ENCODE measurements around the gene ANKLE2. TPM values are rescaled to one million over a fixed set of nuclear protein-coding genes. Genes with fewer than 3 reads are reported as not detected.

ANKLE2 gene
- total and polyA plus RNA-seq, 10 of the 15 experiments (the other 5 are each of a cell fraction or from before 2014, with no cell fraction given): 4.3 to 89.4 (median 53.0) TPM

GRCh38 chr12:132787877-132788276, 26.2 kb upstream of the ANKLE2 start:
- H3K36me3 ChIP-seq (ENCODE audit: control insufficient read depth in 2 of 2, insufficient read depth in 2 of 2, low read length in 1 of 2): peaks cover 25 to 40% of the 10 kb centered on the region in 2 experiments
- in situ Hi-C loops (cut with MboI): no loop called here

More at GRCh38 chr12:132787877-132788276, 26.2 kb upstream of the ANKLE2 start:
- intact Hi-C loops (cut with micrococcal nuclease; ENCODE audit: unreplicated experiment): no loop called here
- SMC1A ChIA-PET (ENCODE audit: uncharacterized antibody, unreplicated experiment): no interaction called here
- CTCF ChIA-PET: no interaction called here
- no TSS peak for BruUV-seq (replicated peaks)
- TF ChIP-seq NFYB (IDR thresholded peaks at IDR 0.05; ENCODE audit: insufficient read depth, low read depth, low read length) (no peak), FOXM1 (IDR thresholded peaks at IDR 0.05; ENCODE audit: low read depth, low read length) (no peak), EP300 (IDR thresholded peaks at IDR 0.05; ENCODE audit: borderline replicate concordance in 1 of 2, control insufficient read depth in 1 of 2, low read depth in 2 of 2, low read length in 2 of 2) (no peak), REST (IDR thresholded peaks at IDR 0.05; ENCODE audit: low read depth, low read length) (no peak)
- H3K4me2 ChIP-seq (ENCODE audit: control insufficient read depth, insufficient read depth): no peak overlapping the region
- RAD21 ChIA-PET (ENCODE audit: unreplicated experiment): no interaction called here
- ATAC-seq (no peak), FAIRE-seq (no peak), DNase-seq (ENCODE audit: low read depth, low spot score) (no peak)
- H3K27me3 ChIP-seq (replicated peaks in 1 of 2; ENCODE audit: control insufficient read depth in 2 of 2, insufficient read depth in 2 of 2, low read length in 1 of 2): no peaks in the 10 kb centered on the region
- H3K9ac ChIP-seq (ENCODE audit: control insufficient read depth, insufficient read depth, low read length): no peak overlapping the region
- H3K79me2 ChIP-seq (ENCODE audit: control insufficient read depth, insufficient read depth, low read length): no peaks in the 10 kb centered on the region
- H3K4me1 ChIP-seq (ENCODE audit: control insufficient read depth, insufficient read depth, low read length): no peaks in the 10 kb centered on the region
- H3K27ac ChIP-seq (ENCODE audit: control insufficient read depth, insufficient read depth): no peak overlapping the region
- POLR2A ChIA-PET: no interaction called here
- WGBS (ENCODE audit: insufficient coverage, insufficient replicate concordance, low lambda C conversion rate, missing lambda C conversion rate): 91% methylated on average over 11 of the region's 15 CpGs
- H3K4me3 ChIP-seq: no peak overlapping the region
- H3K9me3 ChIP-seq (replicated peaks; ENCODE audit: control insufficient read depth, insufficient read depth, low read length): no peaks in the 10 kb centered on the region; the same call in 2 of the 3 replicates
- H2AFZ ChIP-seq (ENCODE audit: control insufficient read depth, low read depth, low read length): no peak overlapping the region
- no peaks in the 10 kb centered on the region for H4K20me1 ChIP-seq (ENCODE audit: control insufficient read depth, insufficient read depth)
